22Rv1 (cell line): Measurements from ENCODE around the gene RSPH1.

Experiments used
- H3K27ac ChIP-seq: fragments of 450-650 bp; 2 replicates; pipeline ENCODE4 v1.5.1; 2017
- ZFX ChIP-seq: fragments of 450-650 bp; IDR thresholded peaks from 2 replicates; pipeline ENCODE4 v1.6.1; 2017; ENCODE audit warnings: antibody characterized with exemption, borderline replicate concordance
- TF ChIP-seq, protein P1 (sequence below): fragments of 450-650 bp; IDR thresholded peaks from 2 replicates; pipeline ENCODE4 v1.5.1; 2017; ENCODE audit warnings: mild to moderate bottlenecking

RSPH1 gene

DNA sequence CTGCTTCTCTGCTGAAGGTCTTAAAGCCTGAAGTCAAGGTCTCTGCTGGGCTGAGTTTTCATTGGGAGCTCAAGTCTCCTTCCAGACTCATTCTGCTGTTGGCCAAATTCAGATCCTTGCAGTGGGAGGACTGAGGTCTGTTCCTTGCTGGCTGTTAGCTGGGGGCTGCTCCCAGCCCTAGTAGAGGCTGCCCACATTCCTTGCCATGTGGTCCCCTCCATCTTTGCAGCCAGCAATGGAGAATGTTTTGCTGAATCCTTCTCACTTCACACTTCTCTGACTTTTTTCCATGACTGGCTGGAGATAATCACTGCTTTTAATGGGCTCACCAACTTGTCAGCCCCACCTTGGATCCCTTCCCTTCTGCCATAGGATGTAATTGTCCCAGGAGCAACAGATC, 59.1 kb downstream of the RSPH1 start:
- no peak overlapping the region for H3K27ac ChIP-seq
- no peak for TF ChIP-seq ZFX
- TF ChIP-seq, protein P1, sequence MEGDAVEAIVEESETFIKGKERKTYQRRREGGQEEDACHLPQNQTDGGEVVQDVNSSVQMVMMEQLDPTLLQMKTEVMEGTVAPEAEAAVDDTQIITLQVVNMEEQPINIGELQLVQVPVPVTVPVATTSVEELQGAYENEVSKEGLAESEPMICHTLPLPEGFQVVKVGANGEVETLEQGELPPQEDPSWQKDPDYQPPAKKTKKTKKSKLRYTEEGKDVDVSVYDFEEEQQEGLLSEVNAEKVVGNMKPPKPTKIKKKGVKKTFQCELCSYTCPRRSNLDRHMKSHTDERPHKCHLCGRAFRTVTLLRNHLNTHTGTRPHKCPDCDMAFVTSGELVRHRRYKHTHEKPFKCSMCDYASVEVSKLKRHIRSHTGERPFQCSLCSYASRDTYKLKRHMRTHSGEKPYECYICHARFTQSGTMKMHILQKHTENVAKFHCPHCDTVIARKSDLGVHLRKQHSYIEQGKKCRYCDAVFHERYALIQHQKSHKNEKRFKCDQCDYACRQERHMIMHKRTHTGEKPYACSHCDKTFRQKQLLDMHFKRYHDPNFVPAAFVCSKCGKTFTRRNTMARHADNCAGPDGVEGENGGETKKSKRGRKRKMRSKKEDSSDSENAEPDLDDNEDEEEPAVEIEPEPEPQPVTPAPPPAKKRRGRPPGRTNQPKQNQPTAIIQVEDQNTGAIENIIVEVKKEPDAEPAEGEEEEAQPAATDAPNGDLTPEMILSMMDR, result no peak

DNA sequence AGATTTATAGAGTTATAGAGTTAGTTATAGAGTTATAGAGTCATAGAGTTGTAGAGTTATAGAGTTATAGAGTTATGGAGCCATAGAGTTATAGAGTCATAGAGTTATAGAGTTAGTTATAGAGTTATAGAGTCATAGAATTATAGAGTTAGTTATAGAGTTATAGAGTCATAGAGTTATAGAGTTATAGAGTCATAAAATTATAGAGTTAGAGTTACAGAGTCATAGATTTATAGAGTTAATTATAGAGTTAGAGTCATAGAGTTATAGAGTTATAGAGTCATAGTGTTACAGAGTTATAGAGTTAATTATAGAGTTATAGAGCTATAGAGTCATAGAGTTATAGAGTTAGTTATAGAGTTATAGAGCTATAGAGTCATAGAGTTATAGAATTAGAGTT, 60.2 kb downstream of the RSPH1 start:
- no peak overlapping the region for H3K27ac ChIP-seq
- no peak for TF ChIP-seq ZFX
- TF ChIP-seq, protein P1, result no peak

DNA sequence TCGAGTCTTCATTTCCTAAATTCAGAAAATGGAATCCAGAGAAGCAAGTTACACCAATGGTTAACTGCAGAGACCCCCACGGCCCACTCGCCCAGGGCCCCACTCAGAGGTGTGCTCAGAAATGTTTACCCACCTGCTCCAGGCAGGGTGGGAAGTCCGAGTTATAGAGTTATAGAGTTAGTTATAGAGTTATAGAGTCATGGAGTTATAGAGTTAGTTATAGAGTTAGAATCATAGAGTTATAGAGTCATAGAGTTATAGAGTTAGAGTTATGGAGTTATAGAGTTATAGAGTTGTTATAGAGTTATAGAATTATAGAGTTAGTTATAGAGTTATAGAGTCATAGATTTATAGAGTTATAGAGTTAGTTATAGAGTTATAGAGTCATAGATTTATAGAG, 60.6 kb downstream of the RSPH1 start:
- TF ChIP-seq, protein P1, result no peak
- no peak overlapping the region for H3K27ac ChIP-seq

DNA sequence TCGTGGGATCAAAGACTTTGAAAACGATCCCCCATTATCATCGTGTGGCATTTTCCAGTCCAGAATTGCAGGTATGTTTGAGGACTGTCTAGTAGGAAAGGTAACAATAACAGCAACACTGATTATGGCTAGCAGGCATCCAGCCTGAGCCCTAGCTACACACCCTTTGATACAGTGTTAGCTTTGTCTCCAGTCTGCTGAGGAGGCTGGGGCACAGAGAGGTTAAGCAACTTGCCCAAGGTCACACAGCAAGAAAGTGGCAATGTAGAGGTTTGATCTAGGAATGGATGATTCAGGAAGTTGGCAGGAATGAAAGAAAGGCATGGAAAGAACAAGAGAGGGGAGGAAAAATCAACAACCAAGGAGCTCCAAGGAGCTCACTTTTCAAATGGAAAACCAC, 61.1 kb downstream of the RSPH1 start:
- no peak overlapping the region for H3K27ac ChIP-seq
- TF ChIP-seq, protein P1, result no peak
- TF ChIP-seq ZFX, result no peak

DNA sequence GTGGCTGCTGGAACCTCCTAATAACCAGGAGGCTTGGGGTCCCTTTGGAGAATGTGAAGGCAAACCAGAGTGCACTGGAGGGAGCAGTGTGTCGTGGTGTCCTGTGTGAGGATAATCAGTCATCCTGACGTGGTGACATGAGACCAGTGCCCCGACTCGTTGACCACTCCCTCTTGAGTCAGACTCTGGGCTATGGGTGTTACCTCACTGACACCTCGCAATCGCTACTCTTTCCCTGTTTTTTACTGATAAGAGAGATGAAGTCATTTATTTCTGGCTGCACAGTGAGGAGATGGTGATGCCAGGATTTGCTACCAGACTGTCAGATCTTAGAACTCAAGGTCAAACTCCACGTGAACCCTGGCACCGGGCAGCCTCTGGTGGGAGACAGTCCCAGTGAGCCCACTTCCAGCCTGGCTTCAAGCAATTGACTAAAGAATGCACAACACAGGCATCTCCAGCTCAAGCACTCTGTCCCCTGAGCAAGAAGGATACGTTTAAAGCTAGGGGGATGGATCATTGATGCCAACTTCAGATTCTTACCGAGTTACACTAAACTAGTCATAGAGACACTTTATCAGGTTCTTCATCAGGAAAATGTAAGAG, 62.0 kb downstream of the RSPH1 start:
- no peak overlapping the region for H3K27ac ChIP-seq
- TF ChIP-seq ZFX, result no peak
- TF ChIP-seq, protein P1, result no peak

DNA sequence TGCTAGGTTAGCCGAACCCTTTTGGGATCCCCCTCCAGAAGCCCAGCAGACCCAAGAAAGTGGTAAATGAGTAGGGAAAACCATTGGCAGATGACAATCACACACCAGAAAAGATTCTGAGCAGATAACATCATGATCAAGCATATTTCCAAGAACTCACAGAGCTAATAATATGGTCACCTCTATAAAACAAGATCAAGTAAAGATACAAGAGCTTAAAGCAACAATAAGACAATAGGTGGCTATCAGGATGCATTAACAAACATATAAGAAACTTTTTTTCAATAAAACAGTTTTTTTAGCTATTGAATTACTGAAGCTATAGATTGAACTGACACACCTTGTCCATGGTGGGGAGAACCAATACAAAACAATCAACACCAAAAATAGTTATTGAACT, 63.3 kb downstream of the RSPH1 start:
- TF ChIP-seq, protein P1, result no peak
- TF ChIP-seq ZFX, result no peak
- H3K27ac ChIP-seq, result no peak overlapping the region

DNA sequence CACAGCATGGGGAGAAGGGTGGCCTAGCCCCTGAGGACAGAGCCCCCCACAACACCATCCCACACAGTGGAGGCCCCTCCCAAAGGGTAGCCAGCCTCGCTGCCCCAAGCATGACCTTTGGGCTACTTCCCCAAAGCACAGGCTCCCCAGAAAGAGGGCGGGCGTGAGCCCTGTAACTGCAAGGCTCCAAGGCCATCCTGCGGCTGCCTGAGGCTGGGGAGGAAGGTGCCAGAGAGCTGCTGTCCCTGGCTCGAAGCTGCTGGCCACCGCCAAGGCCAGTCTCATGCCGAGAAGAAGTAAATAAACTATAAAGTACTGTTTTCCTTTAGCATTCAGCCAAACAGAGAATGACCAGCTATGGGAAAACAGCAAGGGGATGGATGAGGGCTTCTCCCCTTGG, 64.8 kb downstream of the RSPH1 start:
- no peak overlapping the region for H3K27ac ChIP-seq
- TF ChIP-seq ZFX, result no peak
- TF ChIP-seq, protein P1, result no peak
